GM18907 (cell line): ENCODE data around the gene CAMK2N2.

Experiments
- ATAC-seq: cut with Tn5 transposase; IDR thresholded peaks from one replicate; pipeline ENCODE4 v1.9.1; 2021; ENCODE audit warnings: mild to moderate bottlenecking, moderate library complexity; ENCODE audit not compliant: unreplicated experiment

CAMK2N2 gene

GRCh38 chr3:184228376-184229137 is 32.8 kb downstream of the CAMK2N2 start:
- no peak for ATAC-seq

- no peak for ATAC-seq
Measured at GRCh38 chr3:184227481-184227935, 33.8 kb downstream of the CAMK2N2 start.

- ATAC-seq, result no peak
Measured at GRCh38 chr3:184223946-184224345, 37.4 kb downstream of the CAMK2N2 start.

GRCh38 chr3:184222521-184222920 is 38.8 kb downstream of the CAMK2N2 start:
- no peak for ATAC-seq

- no peak for ATAC-seq
Measured at GRCh38 chr3:184218814-184219213, 42.5 kb downstream of the CAMK2N2 start.

GRCh38 chr3:184211718-184212117 is 49.6 kb downstream of the CAMK2N2 start:
- ATAC-seq, result no peak

- no peak for ATAC-seq
Measured at GRCh38 chr3:184211297-184211696, 50.1 kb downstream of the CAMK2N2 start.
